NB4 (cell line): Measurements from ENCODE around the gene NPIPB6.

Experiments
- DNase-seq: peaks from one replicate; pipeline ENCODE4 v3.0.0; 2010; ENCODE audit warnings: low read depth
- H3K4me3 ChIP-seq: one replicate; pipeline ENCODE4 v1.5.1; 2011; ENCODE audit warnings: mild to moderate bottlenecking, low read depth, low read length, moderate library complexity
- MYC ChIP-seq: IDR thresholded peaks from 2 replicates; pipeline ENCODE4 v1.6.1; 2011; ENCODE audit warnings: low read depth, low read length
- POLR2A ChIP-seq: IDR thresholded peaks from 2 replicates; pipeline ENCODE4 v1.6.1; 2011; ENCODE audit warnings: mild to moderate bottlenecking; ENCODE audit not compliant: insufficient read length; ENCODE audit errors: extremely low read depth
- TF ChIP-seq, protein P1 (sequence below): IDR thresholded peaks from 2 replicates; pipeline ENCODE4 v1.6.1; 2011; ENCODE audit warnings: low read depth, low read length
- TF ChIP-seq, protein P2 (sequence below): IDR thresholded peaks from one replicate; pipeline ENCODE4 v1.5.1; 2012; ENCODE audit warnings: low read depth, low read length

NPIPB6 gene

DNA sequence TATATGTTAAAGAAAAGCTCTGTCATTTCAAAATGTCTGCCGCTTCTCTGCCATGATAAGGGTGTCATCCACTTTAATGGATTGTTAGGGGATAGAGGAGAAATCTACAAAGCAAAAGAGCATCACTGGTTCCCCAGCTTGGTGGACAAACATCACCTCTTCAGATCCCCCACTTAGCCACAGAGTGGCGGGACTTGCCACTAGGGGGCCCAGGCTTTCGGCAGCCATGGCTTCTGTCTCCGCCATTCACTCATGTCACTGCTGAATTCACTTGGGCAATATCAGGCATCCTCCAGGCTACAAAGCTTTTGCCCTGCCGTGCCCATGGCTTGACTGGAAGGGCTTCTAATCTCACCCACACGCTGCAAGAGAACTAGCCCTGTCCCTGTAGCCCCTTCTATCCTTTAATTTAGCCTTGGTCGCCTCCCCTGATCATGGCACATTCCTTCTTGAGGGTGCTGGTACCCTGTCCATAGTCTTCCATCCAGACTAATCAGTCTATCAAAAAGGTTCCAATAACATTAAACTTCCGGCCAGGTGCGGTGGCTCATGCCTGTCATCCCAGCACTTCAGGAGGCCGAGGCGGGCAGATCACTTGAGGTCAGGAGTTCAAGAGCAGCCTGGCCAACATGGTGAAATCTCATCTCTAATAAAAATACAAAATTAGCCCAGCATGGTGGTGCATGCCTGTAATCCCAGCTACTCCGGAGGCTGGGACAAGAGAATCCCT, 36.3 kb downstream of the NPIPB6 start:
- H3K4me3 ChIP-seq: no peak overlapping the region
- DNase-seq: peak; percentile 70
- TF ChIP-seq MYC: peak; percentile 15; the same call in 1 of the 2 replicates
- TF ChIP-seq POLR2A: no peak
- TF ChIP-seq, protein P1, sequence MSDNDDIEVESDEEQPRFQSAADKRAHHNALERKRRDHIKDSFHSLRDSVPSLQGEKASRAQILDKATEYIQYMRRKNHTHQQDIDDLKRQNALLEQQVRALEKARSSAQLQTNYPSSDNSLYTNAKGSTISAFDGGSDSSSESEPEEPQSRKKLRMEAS: peak; percentile 31; the same call in 1 of the 2 replicates
- TF ChIP-seq, protein P2, sequence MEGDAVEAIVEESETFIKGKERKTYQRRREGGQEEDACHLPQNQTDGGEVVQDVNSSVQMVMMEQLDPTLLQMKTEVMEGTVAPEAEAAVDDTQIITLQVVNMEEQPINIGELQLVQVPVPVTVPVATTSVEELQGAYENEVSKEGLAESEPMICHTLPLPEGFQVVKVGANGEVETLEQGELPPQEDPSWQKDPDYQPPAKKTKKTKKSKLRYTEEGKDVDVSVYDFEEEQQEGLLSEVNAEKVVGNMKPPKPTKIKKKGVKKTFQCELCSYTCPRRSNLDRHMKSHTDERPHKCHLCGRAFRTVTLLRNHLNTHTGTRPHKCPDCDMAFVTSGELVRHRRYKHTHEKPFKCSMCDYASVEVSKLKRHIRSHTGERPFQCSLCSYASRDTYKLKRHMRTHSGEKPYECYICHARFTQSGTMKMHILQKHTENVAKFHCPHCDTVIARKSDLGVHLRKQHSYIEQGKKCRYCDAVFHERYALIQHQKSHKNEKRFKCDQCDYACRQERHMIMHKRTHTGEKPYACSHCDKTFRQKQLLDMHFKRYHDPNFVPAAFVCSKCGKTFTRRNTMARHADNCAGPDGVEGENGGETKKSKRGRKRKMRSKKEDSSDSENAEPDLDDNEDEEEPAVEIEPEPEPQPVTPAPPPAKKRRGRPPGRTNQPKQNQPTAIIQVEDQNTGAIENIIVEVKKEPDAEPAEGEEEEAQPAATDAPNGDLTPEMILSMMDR: peak; percentile 93

DNA sequence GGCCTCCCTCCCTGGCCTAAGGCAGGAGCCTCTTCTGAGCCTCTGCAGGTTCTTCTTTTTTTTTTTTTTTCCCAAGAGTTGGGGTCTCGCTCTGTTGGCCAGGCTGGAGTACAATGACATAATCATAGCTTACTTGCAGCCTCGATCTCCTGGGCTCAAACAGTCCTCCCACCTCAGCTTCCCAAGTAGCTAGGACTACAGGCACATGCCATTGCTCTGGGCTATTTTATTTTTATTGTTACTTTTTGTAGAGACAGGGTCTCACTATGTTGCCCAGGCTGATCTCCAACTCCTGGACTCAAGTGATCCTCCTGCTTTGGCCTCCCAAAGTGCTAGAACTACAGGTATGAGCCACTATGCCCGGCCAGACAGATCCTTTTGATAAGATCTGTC, 38.4 kb downstream of the NPIPB6 start:
- DNase-seq: no peak
- H3K4me3 ChIP-seq: no peak overlapping the region
- TF ChIP-seq, protein P2: no peak
- TF ChIP-seq POLR2A (no peak), MYC (no peak)
- TF ChIP-seq, protein P1: no peak

DNA sequence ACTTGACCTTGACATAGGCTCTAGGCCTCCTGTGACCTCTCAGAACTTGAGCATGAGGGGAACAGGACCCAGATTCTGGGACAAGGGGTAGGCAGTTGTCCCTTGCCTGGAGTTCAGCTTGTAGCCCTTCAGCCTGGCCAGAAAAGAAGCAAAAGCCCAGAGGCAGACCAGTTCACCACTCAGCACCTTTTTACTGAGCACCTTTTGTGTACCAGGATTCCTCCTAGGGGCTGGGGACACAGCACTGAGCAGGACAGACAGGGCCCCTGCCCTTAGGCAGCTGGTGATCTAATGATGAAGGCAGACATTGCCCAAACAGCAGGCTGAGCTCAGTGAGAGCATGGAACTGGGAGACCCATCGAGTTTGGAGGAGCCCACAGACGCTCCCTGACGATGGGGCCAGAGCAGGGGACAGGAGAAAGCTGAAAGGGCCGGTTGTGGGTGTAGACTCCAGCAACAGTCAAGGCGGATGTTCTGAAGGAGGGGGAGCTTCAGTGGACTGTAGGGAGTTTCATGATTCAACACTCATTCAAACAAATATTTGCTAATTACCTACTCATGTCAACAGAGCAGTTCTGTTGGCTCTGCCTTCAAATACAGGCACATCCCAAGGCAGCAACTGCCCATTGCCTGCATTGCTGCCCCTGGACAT, 38.9 kb downstream of the NPIPB6 start:
- TF ChIP-seq MYC: no peak
- TF ChIP-seq POLR2A: no peak
- TF ChIP-seq, protein P2: no peak
- TF ChIP-seq, protein P1: no peak
- H3K4me3 ChIP-seq: no peak overlapping the region
- DNase-seq: no peak

DNA sequence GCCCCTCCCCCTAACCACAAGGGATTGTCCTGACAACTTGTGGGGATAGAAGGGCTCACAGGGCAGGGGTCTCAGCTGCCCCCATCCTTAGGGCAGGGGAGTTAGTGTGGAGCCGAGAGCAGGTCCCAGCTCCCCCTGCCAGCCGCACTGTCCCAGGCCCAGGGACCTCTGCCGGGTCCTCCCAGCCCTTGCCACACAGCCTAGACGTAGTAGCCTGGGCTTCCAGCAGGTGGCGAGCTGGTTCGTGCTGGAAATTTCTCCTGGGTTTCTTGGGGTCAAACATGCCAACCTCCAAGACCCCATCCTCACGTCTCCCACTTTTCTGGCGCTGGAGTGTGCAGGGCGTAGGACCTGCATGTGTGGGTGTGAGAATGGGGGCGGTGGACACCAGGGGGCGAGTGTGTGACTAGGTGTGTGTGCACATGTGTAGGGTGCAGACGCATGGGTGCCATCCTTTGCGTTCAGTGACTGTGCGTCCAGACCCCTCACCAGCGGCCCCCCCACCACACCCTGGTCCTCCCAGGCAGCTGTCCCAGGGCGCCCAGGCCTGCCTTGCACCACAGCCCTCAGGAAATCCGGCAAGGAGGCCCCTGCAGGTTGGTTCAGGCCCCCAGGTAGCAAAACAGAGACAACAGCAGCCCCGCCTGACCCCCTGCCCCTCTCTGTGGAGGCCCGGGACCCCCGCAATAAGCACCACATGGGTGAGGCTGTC, 41.5 kb downstream of the NPIPB6 start:
- TF ChIP-seq, protein P2: peak; percentile 91
- no peak for TF ChIP-seq POLR2A
- TF ChIP-seq, protein P1: peak; percentile 51; the same call in 1 of the 2 replicates
- TF ChIP-seq MYC: no peak
- DNase-seq: peak; percentile 53
- no peak overlapping the region for H3K4me3 ChIP-seq

DNA sequence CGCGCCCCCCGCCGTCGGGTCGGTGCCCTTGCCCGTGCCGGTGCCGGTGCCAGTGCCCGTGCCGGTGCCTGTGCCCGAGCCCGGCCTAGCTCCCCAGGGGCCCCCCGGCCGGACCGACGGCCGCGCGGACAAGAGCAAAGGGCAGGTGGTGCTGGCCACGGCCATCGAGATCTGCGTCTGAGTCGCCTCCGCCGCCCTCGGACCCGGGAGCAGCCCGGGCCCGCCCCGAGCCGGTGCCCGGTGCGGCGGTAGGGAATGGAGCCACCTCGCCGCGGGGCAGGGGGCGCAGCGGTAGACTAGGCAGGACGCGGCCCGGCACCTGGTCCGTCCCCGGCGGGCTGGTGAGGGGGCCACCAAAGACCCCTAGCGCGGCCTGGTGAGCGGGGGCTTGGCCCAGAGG, 42.6 kb downstream of the NPIPB6 start:
- DNase-seq: no peak
- no peak overlapping the region for H3K4me3 ChIP-seq
- TF ChIP-seq, protein P1: no peak
- no peak for TF ChIP-seq POLR2A
- no peak for TF ChIP-seq MYC
- TF ChIP-seq, protein P2: no peak
